Heart left ventricle (tissue), 13 donors: ENCODE data around the gene TRMU.

Experiments
- CTCF ChIP-seq, 12 donors: fragments of 200-600 bp; sonication (generic) in 4 of 12; IDR thresholded peaks; one replicate each; pipeline versions ENCODE4 v1.5.0 to v1.8.0; 2018 to 2022; ENCODE audit warnings: antibody characterized with exemption in 12 of 12, mild to moderate bottlenecking in 5 of 12
- POLR2A ChIP-seq, 2 donors: fragments of 450-650 bp; IDR thresholded peaks; one replicate each; pipeline ENCODE4 v1.6.1; 2017; ENCODE audit warnings: antibody characterized with exemption in 2 of 2, mild to moderate bottlenecking in 2 of 2, moderate library complexity in 2 of 2
- donor health status: ischemic (EF 13 %, LVEDD 7.1; RV severe dilation, severe dysfunction).
- donor health status: DM: no; HTN: yes; CAD: no.
- donor health status: DM: no; HTN: no; CAD: no.
- donor health status: ischemic (EF 25% LVEDD 6.9; RV normal size, moderate dysfunction).
- donor health status: ischemic (EF 25% LVEDD 5.7; RV mildly dilated, moderate dysfunction).
- donor health status: ischemic (EF 35%, LVEDD 5.7; RV mildly dilated, moderate dysfunction).
- donor health status: nonischemic (EF 11% LVEDD 7.7; RV severe dilation, severe dysfunction).
- donor health status: DM: yes; HTN: yes; CAD: no.
- donor health status: PGD.
- donor health status: ischemic (EF 29% LVEDD 5.4; RV normal size, mild dysfunction).
- donor health status: nonischemic (EF 23%, LVEDD 6.1; RV moderate dilation, normal function).

- TF ChIP-seq POLR2A (IDR thresholded peaks at IDR 0.05) (no peak), CTCF (IDR thresholded peaks at IDR 0.05) (no peak)
Measured at GRCh38 chr22:46326066-46326680, 9.3 kb upstream of the TRMU start.
